Superior temporal gyrus (tissue), 1 donor: ENCODE measurements around the gene CABP7.
A peak's percentile ranks its signal among the peaks of the same experiment; 100 is the strongest.
"Not testable (repeated sequence)": the region's sequence is repeated elsewhere in the genome, so short reads cannot be mapped to it uniquely, and the experiment has no call there.

Experiments
- DNase-seq: peaks from one replicate; pipeline ENCODE4 v3.0.0-alpha.2; 2016; ENCODE audit errors: extremely low spot score

CABP7 gene

GRCh38 chr22:29748248-29748893 lies 28.6 kb downstream of the CABP7 start:
- DNase-seq: no peak

GRCh38 chr22:29750029-29750428 lies 30.2 kb downstream of the CABP7 start:
- DNase-seq: no peak

- no peak for DNase-seq
These were observed 31.0 kb downstream of the CABP7 start for GRCh38 chr22:29750559-29751538.

GRCh38 chr22:29751669-29752068 lies 31.9 kb downstream of the CABP7 start:
- no peak for DNase-seq

- no peak for DNase-seq
These were observed 34.2 kb downstream of the CABP7 start for GRCh38 chr22:29753808-29754657.

GRCh38 chr22:29754658-29755395 lies 35.0 kb downstream of the CABP7 start:
- not testable (repeated sequence) for DNase-seq

GRCh38 chr22:29755889-29756288 lies 36.1 kb downstream of the CABP7 start:
- DNase-seq: no peak

GRCh38 chr22:29756341-29756740 lies 36.5 kb downstream of the CABP7 start:
- DNase-seq: no peak

GRCh38 chr22:29757096-29757495 lies 37.3 kb downstream of the CABP7 start:
- DNase-seq: no peak

GRCh38 chr22:29758068-29758622 lies 38.3 kb downstream of the CABP7 start:
- no peak for DNase-seq

GRCh38 chr22:29758959-29759358 lies 39.2 kb downstream of the CABP7 start:
- DNase-seq: no peak

GRCh38 chr22:29762263-29762662 lies 42.5 kb downstream of the CABP7 start:
- no peak for DNase-seq

- DNase-seq: no peak
These were observed 46.3 kb downstream of the CABP7 start for GRCh38 chr22:29765905-29766631.

GRCh38 chr22:29766632-29767170 lies 46.9 kb downstream of the CABP7 start, which contains the start of gene ZMAT5:
TSS of gene ZMAT5 (minus strand) at chr22:29767007. CDS start at chr22:29748544, 18,463 bp downstream.
- DNase-seq: no peak

- peak; percentile 98 for DNase-seq
These were observed 47.6 kb downstream of the CABP7 start, which contains the start of gene UQCR10 for GRCh38 chr22:29767171-29768051. TSS of gene UQCR10 (plus strand) at chr22:29767369. CDS start at chr22:29767399, 30 bp downstream.

- DNase-seq: no peak
These were observed 48.4 kb downstream of the CABP7 start for GRCh38 chr22:29768052-29768693.

GRCh38 chr22:29769723-29770321 lies 50.0 kb downstream of the CABP7 start:
- no peak for DNase-seq

- DNase-seq: peak; percentile 19
These were observed 52.4 kb downstream of the CABP7 start for GRCh38 chr22:29772170-29772641.
